H1 (cell line): ENCODE results near the gene BIN1. TPM values are rescaled to one million over a fixed set of nuclear protein-coding genes. Genes with fewer than 3 reads are reported as not detected.

ENCODE experiments used
- CTCF ChIA-PET: fragments of 300-600 bp; sonication (Branson Sonifier 250); formaldehyde crosslinking; loops from one replicate; lab custom pipeline; 2021; ENCODE audit not compliant: partially characterized antibody; lab: Charles Lee
- POLR2A ChIA-PET: fragments of 300-600 bp; sonication (Branson Sonifier 250); formaldehyde crosslinking; loops from one replicate; lab custom pipeline; 2021; ENCODE audit warnings: inconsistent platforms; ENCODE audit not compliant: partially characterized antibody; lab: Charles Lee
- DNase-seq, 2 experiments: peaks; one replicate each; pipeline versions ENCODE4 v3.0.0 to v3.0.0-alpha.2; 2010 to 2022; ENCODE audit warnings: low spot score in 2 of 2, low read depth in 1 of 2, mixed read lengths in 1 of 2
- FAIRE-seq: peaks from 2 replicates; lab custom pipeline; 2011; peaks lifted over from hg19 to GRCh38; lab: Jason Lieb, UNC
- H2AFZ ChIP-seq: 2 replicates; pipeline ENCODE4 v1.8.1; 2012; ENCODE audit warnings: low read length, inconsistent platforms
- H2AK5ac ChIP-seq: 2 replicates; pipeline ENCODE4 v1.6.1; 2013; ENCODE audit warnings: low read depth, low read length
- H2BK120ac ChIP-seq: replicated peaks from 2 replicates; pipeline ENCODE3; 2013; ENCODE audit warnings: low read depth, low read length, inconsistent platforms
- H2BK12ac ChIP-seq: 2 replicates; pipeline ENCODE4 v1.6.1; 2013; ENCODE audit warnings: low read depth, low read length
- H2BK15ac ChIP-seq: 2 replicates; pipeline ENCODE4 v1.6.1; 2013; ENCODE audit warnings: low read length
- H2BK20ac ChIP-seq: 2 replicates; pipeline ENCODE4 v1.6.1; 2013; ENCODE audit warnings: low read length
- H2BK5ac ChIP-seq: 2 replicates; pipeline ENCODE4 v1.6.1; 2013; ENCODE audit warnings: low read depth, low read length
- H3K14ac ChIP-seq: 2 replicates; pipeline ENCODE4 v1.6.1; 2013; ENCODE audit warnings: inconsistent platforms; ENCODE audit not compliant: insufficient read length
- H3K18ac ChIP-seq: 2 replicates; pipeline ENCODE4 v1.6.1; 2013; ENCODE audit warnings: low read length; ENCODE audit errors: extremely low read depth
- H3K23ac ChIP-seq: 2 replicates; pipeline ENCODE4 v1.6.1; 2013; ENCODE audit warnings: inconsistent platforms; ENCODE audit not compliant: insufficient read length
- H3K23me2 ChIP-seq: 2 replicates; pipeline ENCODE4 v1.6.1; 2013; ENCODE audit warnings: low read depth, low read length
- H3K27ac ChIP-seq: 2 replicates; pipeline ENCODE4 v1.6.1; 2011; ENCODE audit warnings: low read depth, low read length, inconsistent platforms
- H3K27me3 ChIP-seq, 4 experiments: replicated peaks in 1 of 4; 1 replicate in 1 of 4; 2 replicates in 3 of 4; pipeline versions ENCODE4 v1.6.1 to v1.8.1; 2011 to 2013; ENCODE audit warnings: low read length in 3 of 4, mild to moderate bottlenecking in 3 of 4, inconsistent platforms in 2 of 4, mixed read lengths in 2 of 4, moderate library complexity in 1 of 4; ENCODE audit not compliant: control insufficient read depth in 3 of 4, insufficient read depth in 3 of 4; ENCODE audit errors: extremely low read depth in 1 of 4
- H3K36me3 ChIP-seq, 4 experiments: 2 replicates each; pipeline versions ENCODE4 v1.6.1 to v1.8.1; 2011 to 2013; ENCODE audit warnings: mild to moderate bottlenecking in 4 of 4, low read length in 3 of 4, moderate library complexity in 2 of 4, control low read depth in 1 of 4, inconsistent platforms in 1 of 4; ENCODE audit not compliant: insufficient read depth in 4 of 4, control insufficient read depth in 2 of 4
- H3K4ac ChIP-seq: replicated peaks from 2 replicates; pipeline ENCODE3; 2013; ENCODE audit warnings: low read length, low read depth, mixed read lengths, inconsistent platforms; ENCODE audit not compliant: insufficient read length
- H3K4me1 ChIP-seq, 4 experiments: replicated peaks in 1 of 4; 1 replicate in 1 of 4; 2 replicates in 3 of 4; pipeline versions ENCODE4 v1.6.1 to v1.8.1; 2011 to 2013; ENCODE audit warnings: low read length in 3 of 4, inconsistent platforms in 2 of 4, mixed read lengths in 1 of 4; ENCODE audit not compliant: insufficient read depth in 4 of 4, control insufficient read depth in 3 of 4
- H3K4me2 ChIP-seq, 2 experiments: 2 replicates each; pipeline versions ENCODE4 v1.6.1 to v1.8.1; 2011 to 2013; ENCODE audit warnings: low read depth in 2 of 2, low read length in 2 of 2, control low read depth in 1 of 2, inconsistent platforms in 1 of 2, mild to moderate bottlenecking in 1 of 2; ENCODE audit not compliant: insufficient read depth in 1 of 2
- H3K4me3 ChIP-seq, 4 experiments: fragments of 200-600, 300-600 bp in 1 of 4; sonication (generic), shearing (Covaris generic), sonication (Bioruptor Twin) in 1 of 4; 2 replicates each; pipeline versions ENCODE4 v1.5.1 to v1.8.1; 2011 to 2016; ENCODE audit warnings: low read length in 4 of 4, low read depth in 3 of 4, control low read depth in 2 of 4, inconsistent platforms in 2 of 4, mild to moderate bottlenecking in 2 of 4, mixed read lengths in 1 of 4, moderate library complexity in 1 of 4; ENCODE audit not compliant: insufficient read depth in 2 of 4; ENCODE audit errors: extremely low read depth in 1 of 4
- H3K56ac ChIP-seq: replicated peaks from 2 replicates; pipeline ENCODE3; 2013; ENCODE audit warnings: low read depth, mild to moderate bottlenecking, mixed read lengths, low read length, inconsistent platforms; ENCODE audit not compliant: insufficient read length
- H3K79me1 ChIP-seq: 2 replicates; pipeline ENCODE4 v1.6.1; 2013; ENCODE audit warnings: low read depth, low read length, control low read depth
- H3K79me2 ChIP-seq, 2 experiments: 2 replicates each; pipeline versions ENCODE4 v1.6.1 to v1.8.1; 2012 to 2013; ENCODE audit warnings: low read length in 2 of 2, mild to moderate bottlenecking in 2 of 2, inconsistent platforms in 1 of 2; ENCODE audit not compliant: insufficient read depth in 2 of 2, control insufficient read depth in 1 of 2
- H3K9ac ChIP-seq, 4 experiments: replicated peaks in 1 of 4; 1 replicate in 1 of 4; 2 replicates in 3 of 4; pipeline versions ENCODE4 v1.6.1 to v1.8.1; 2011 to 2013; ENCODE audit warnings: low read depth in 3 of 4, low read length in 3 of 4, control low read depth in 2 of 4, mild to moderate bottlenecking in 2 of 4, moderate library complexity in 2 of 4, inconsistent platforms in 1 of 4; ENCODE audit errors: extremely low read depth in 1 of 4
- H3K9me3 ChIP-seq, 2 experiments: 2 replicates each; pipeline versions ENCODE4 v1.6.1 to v1.8.1; 2012 to 2013; ENCODE audit warnings: mild to moderate bottlenecking in 2 of 2, moderate library complexity in 2 of 2, control low read depth in 1 of 2, inconsistent platforms in 1 of 2, low read depth in 1 of 2, low read length in 1 of 2, mixed read lengths in 1 of 2; ENCODE audit not compliant: insufficient read depth in 2 of 2
- H4K20me1 ChIP-seq, 2 experiments: replicated peaks in 1 of 2; 2 replicates each; pipeline versions ENCODE3 to v1.8.1; 2011 to 2013; ENCODE audit warnings: inconsistent platforms in 2 of 2, low read length in 2 of 2, mild to moderate bottlenecking in 1 of 2; ENCODE audit not compliant: insufficient read depth in 2 of 2, control insufficient read depth in 1 of 2
- H4K5ac ChIP-seq: 2 replicates; pipeline ENCODE4 v1.6.1; 2013; ENCODE audit warnings: low read length, low read depth, mixed read lengths, inconsistent platforms; ENCODE audit not compliant: insufficient read length
- H4K8ac ChIP-seq: 2 replicates; pipeline ENCODE4 v1.8.0; 2013; ENCODE audit warnings: mild to moderate bottlenecking, moderate library complexity, low read length, inconsistent platforms; ENCODE audit not compliant: insufficient read depth; ENCODE audit errors: extremely low read depth
- H4K91ac ChIP-seq: replicated peaks from 2 replicates; pipeline ENCODE3; 2013; ENCODE audit warnings: low read length, mixed read lengths, inconsistent platforms; ENCODE audit not compliant: insufficient read length
- ATF2 ChIP-seq: IDR thresholded peaks from 2 replicates; pipeline ENCODE4 v1.6.1; 2012; ENCODE audit warnings: low read length, inconsistent platforms
- CBX8 ChIP-seq: fragments of 300-800, 300-1000 bp; sonication (generic); IDR thresholded peaks from 2 replicates; pipeline ENCODE4 v1.7.1; 2016; ENCODE audit warnings: low read depth, low read length, borderline replicate concordance
- GTF2F1 ChIP-seq: IDR thresholded peaks from 2 replicates; pipeline ENCODE4 v1.6.1; 2012; ENCODE audit warnings: low read depth, low read length, improper control_type of control experiment, borderline replicate concordance
- MAX ChIP-seq: IDR thresholded peaks from 2 replicates; pipeline ENCODE4 v1.6.1; 2012; ENCODE audit warnings: inconsistent platforms
- NANOG ChIP-seq: IDR thresholded peaks from 2 replicates; pipeline ENCODE4 v1.6.1; 2011; ENCODE audit warnings: low read length, low read depth, mild to moderate bottlenecking, inconsistent platforms; ENCODE audit not compliant: insufficient read depth, poor library complexity, severe bottlenecking
- RAD21 ChIP-seq, 2 experiments: IDR thresholded peaks in 1 of 2; conservative IDR thresholded peaks in 1 of 2; 2 replicates each; pipeline ENCODE4 v1.6.1; 2011; ENCODE audit warnings: low read depth in 2 of 2, low read length in 2 of 2, improper control_type of control experiment in 1 of 2, inconsistent platforms in 1 of 2, mild to moderate bottlenecking in 1 of 2, moderate library complexity in 1 of 2
- RFX5 ChIP-seq: IDR thresholded peaks from 2 replicates; pipeline ENCODE4 v1.6.1; 2011; ENCODE audit warnings: low read depth, low read length, improper control_type of control experiment, borderline replicate concordance
- SIN3A ChIP-seq, 2 experiments: IDR thresholded peaks in 1 of 2; conservative IDR thresholded peaks in 1 of 2; 2 replicates each; pipeline ENCODE4 v1.6.1; 2011 to 2012; ENCODE audit warnings: low read length in 2 of 2, improper control_type of control experiment in 1 of 2, low read depth in 1 of 2, mild to moderate bottlenecking in 1 of 2
- SUZ12 ChIP-seq: fragments of 200-600 bp; sonication (generic); IDR thresholded peaks from 2 replicates; pipeline ENCODE4 v1.6.1; 2012; ENCODE audit warnings: mild to moderate bottlenecking, inconsistent platforms, low read length, moderate library complexity, mixed read lengths
- WGBS, 2 experiments: shearing (Covaris generic) in 1 of 2; methylation state at CpG; one replicate each; pipeline versions ENCODE4 v1.1.6 to v1.1.7; 2013 to 2015; ENCODE audit warnings: low lambda C conversion rate in 2 of 2, mixed read lengths in 2 of 2, inconsistent platforms in 1 of 2, low coverage in 1 of 2, missing lambda C conversion rate in 1 of 2; ENCODE audit not compliant: insufficient replicate concordance in 2 of 2, insufficient coverage in 1 of 2, insufficient read length in 1 of 2; ENCODE audit errors: extremely low coverage in 1 of 2, missing lambda C conversion rate in 1 of 2; 5-methylcytosine and 5-hydroxymethylcytosine counted together
- polyA plus RNA-seq, 7 experiments: library from polyadenylated mRNA; depleted of rRNA in 3 of 7; stranded (reverse) in 5 of 7; unstranded in 2 of 7; fragments of >200 nt in 5 of 7; fragments of 200-250 nt in 2 of 7; gene quantifications; 1 replicate in 5 of 7; 2 replicates in 1 of 7; 4 replicates in 1 of 7; pipeline versions ENCODE4 v1.2.1 to v1.2.3, GENCODE V29; 2011 to 2013; ENCODE audit warnings: missing spikeins in 2 of 7, mixed read lengths in 2 of 7
- total RNA-seq: library from RNA; stranded (reverse); fragmentation: NEBNext Ultra II Directional; extraction: Animal tissue kit (Norgen Biotek cat#: 25700); gene quantifications from 2 replicates; pipeline ENCODE4 v1.2.1, GENCODE V29; 2021
- TF ChIP-seq, protein P1 (sequence below): IDR thresholded peaks from 2 replicates; pipeline ENCODE4 v1.6.1; 2012; ENCODE audit warnings: inconsistent platforms

The BIN1 gene
- total and polyA plus RNA-seq, 2 of the 8 experiments (the other 6 are each of a cell fraction or from before 2014, with no cell fraction given) = 23.6 to 35.6 TPM

GRCh38 chr2:127012215-127012614, 94.7 kb downstream of the BIN1 start:
- H3K9me3 ChIP-seq = no peaks in the 10 kb centered on the region
- no peak overlapping the region for H2BK20ac ChIP-seq
- H4K8ac ChIP-seq = no peak overlapping the region
- H2BK5ac ChIP-seq = no peak overlapping the region
- POLR2A ChIA-PET = no interaction called here
- no peak overlapping the region for H3K14ac ChIP-seq
- no peaks in the 10 kb centered on the region for H3K23me2 ChIP-seq
- H2AFZ ChIP-seq = no peak overlapping the region
- H3K4ac ChIP-seq = no peak overlapping the region
- H2BK120ac ChIP-seq = no peak overlapping the region
- no peaks in the 10 kb centered on the region for H3K79me1 ChIP-seq
- H3K27me3 ChIP-seq = no peaks in the 10 kb centered on the region
- DNase-seq (no peak), FAIRE-seq (no peak)
- H3K4me2 ChIP-seq = no peak overlapping the region
- H3K9ac ChIP-seq = no peak overlapping the region
- 86% methylated on average over 2 of the region's 2 CpGs; no CpG with 5 or more reads in 1 of the 2 experiments for WGBS, 2 experiments
- no peak overlapping the region for H3K4me3 ChIP-seq
- no peaks in the 10 kb centered on the region for H4K20me1 ChIP-seq
- H2BK15ac ChIP-seq = no peak overlapping the region
- no peaks in the 10 kb centered on the region for H3K36me3 ChIP-seq
- H4K5ac ChIP-seq = no peak overlapping the region
- H3K23ac ChIP-seq = no peak overlapping the region
- peaks cover 0 to 4% (median 0%) of the 10 kb centered on the region in 4 experiments; a peak in 2 of 7 replicates for H3K4me1 ChIP-seq
- H3K56ac ChIP-seq = no peak overlapping the region
- H3K27ac ChIP-seq = no peak overlapping the region
- no peak overlapping the region for H3K18ac ChIP-seq
- CTCF ChIA-PET = no interaction called here
- H4K91ac ChIP-seq = no peak overlapping the region
- H3K79me2 ChIP-seq = no peaks in the 10 kb centered on the region
- no peak overlapping the region for H2BK12ac ChIP-seq
- H2AK5ac ChIP-seq = no peak overlapping the region
- TF ChIP-seq RFX5 = no peak
- TF ChIP-seq SIN3A (conservative IDR thresholded peaks at IDR 0.05 in 1 of 2, IDR thresholded peaks at IDR 0.05 in 1 of 2; ENCODE audit: low read depth in 1 of 2, low read length in 2 of 2) = no peak
- TF ChIP-seq, protein P1, sequence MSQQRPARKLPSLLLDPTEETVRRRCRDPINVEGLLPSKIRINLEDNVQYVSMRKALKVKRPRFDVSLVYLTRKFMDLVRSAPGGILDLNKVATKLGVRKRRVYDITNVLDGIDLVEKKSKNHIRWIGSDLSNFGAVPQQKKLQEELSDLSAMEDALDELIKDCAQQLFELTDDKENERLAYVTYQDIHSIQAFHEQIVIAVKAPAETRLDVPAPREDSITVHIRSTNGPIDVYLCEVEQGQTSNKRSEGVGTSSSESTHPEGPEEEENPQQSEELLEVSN = no peak
- TF ChIP-seq SUZ12 = no peak
- TF ChIP-seq NANOG = no peak
- TF ChIP-seq ATF2 = no peak
- no peak for TF ChIP-seq RAD21 (IDR thresholded peaks at IDR 0.05 in 1 of 2, conservative IDR thresholded peaks at IDR 0.05 in 1 of 2; ENCODE audit: low read depth in 2 of 2, low read length in 2 of 2)
- TF ChIP-seq MAX = no peak
- TF ChIP-seq CBX8 = no peak
- TF ChIP-seq GTF2F1 = no peak
